Activated naive CD8-positive, alpha-beta T cell treated with anti-CD3 and anti-CD28 coated beads, Interleukin-2, amount 50 U/mL, for 16 hours (primary cell): Measurements from ENCODE around the gene CADM1.

ENCODE experiments used
- DNase-seq: peaks from one replicate; pipeline ENCODE4 v3.0.0-alpha.2; 2020; ENCODE audit warnings: low read depth, low spot score

CADM1 gene

GRCh38 chr11:115282923-115283322 lies 221.3 kb downstream of the CADM1 start:
- no peak for DNase-seq

GRCh38 chr11:115280775-115281174 lies 223.4 kb downstream of the CADM1 start:
- DNase-seq: no peak

GRCh38 chr11:115279813-115280761 lies 224.1 kb downstream of the CADM1 start:
- no peak for DNase-seq

GRCh38 chr11:115276799-115277198 lies 227.4 kb downstream of the CADM1 start:
- no peak for DNase-seq

- DNase-seq: no peak
These were observed 228.0 kb downstream of the CADM1 start for GRCh38 chr11:115276191-115276590.

- no peak for DNase-seq
These were observed 229.2 kb downstream of the CADM1 start for GRCh38 chr11:115275045-115275444.

GRCh38 chr11:115272925-115273324 lies 231.3 kb downstream of the CADM1 start:
- DNase-seq: no peak

- no peak for DNase-seq
These were observed 232.6 kb downstream of the CADM1 start for GRCh38 chr11:115271643-115272042.

GRCh38 chr11:115269191-115269950 lies 234.8 kb downstream of the CADM1 start:
- no peak for DNase-seq

GRCh38 chr11:115267871-115268270 lies 236.3 kb downstream of the CADM1 start:
- DNase-seq: no peak

GRCh38 chr11:115267238-115267781 lies 236.9 kb downstream of the CADM1 start:
- no peak for DNase-seq

- no peak for DNase-seq
These were observed 238.1 kb downstream of the CADM1 start for GRCh38 chr11:115266066-115266639.

GRCh38 chr11:115263799-115264656 lies 240.2 kb downstream of the CADM1 start:
- DNase-seq: no peak

- no peak for DNase-seq
These were observed 246.0 kb downstream of the CADM1 start for GRCh38 chr11:115258216-115258615.

GRCh38 chr11:115257678-115258077 lies 246.5 kb downstream of the CADM1 start:
- no peak for DNase-seq

- no peak for DNase-seq
These were observed 246.9 kb downstream of the CADM1 start for GRCh38 chr11:115257270-115257669.

GRCh38 chr11:115256397-115257197 lies 247.6 kb downstream of the CADM1 start:
- DNase-seq: no peak

GRCh38 chr11:115255006-115255762 lies 249.0 kb downstream of the CADM1 start:
- no peak for DNase-seq

GRCh38 chr11:115251126-115251525 lies 253.1 kb downstream of the CADM1 start:
- no peak for DNase-seq
